Caco-2 (cell line): ENCODE measurements around the gene ARFIP1. TPM values are rescaled to one million over a fixed set of nuclear protein-coding genes. Genes with fewer than 3 reads are reported as not detected.

Experiments used
- BruUV-seq: library from RNA; stranded (reverse); fragments of 400-500 nt; replicated peaks from 2 replicates; lab custom pipeline; 2021; lab: Mats Ljungman, UMichigan
- CTCF ChIA-PET: fragments of 300-600 bp; sonication (Branson Sonifier 250); formaldehyde crosslinking; loops from one replicate; lab custom pipeline; 2022; ENCODE audit warnings: antibody characterized with exemption; lab: Charles Lee
- POLR2A ChIA-PET: fragments of 300-600 bp; sonication (Branson Sonifier 250); formaldehyde crosslinking; loops from one replicate; lab custom pipeline; 2022; ENCODE audit warnings: antibody characterized with exemption; lab: Charles Lee
- DNase-seq, 2 experiments: peaks; one replicate each; pipeline versions ENCODE4 v3.0.0 to v3.0.0-alpha.2; 2020 to 2022
- H3K27me3 ChIP-seq: replicated peaks from 2 replicates; pipeline ENCODE4 v1.6.0; 2011; ENCODE audit warnings: low read length; ENCODE audit not compliant: control insufficient read depth, insufficient read depth
- H3K36me3 ChIP-seq: 2 replicates; pipeline ENCODE4 v1.5.1; 2011; ENCODE audit warnings: low read length; ENCODE audit not compliant: control insufficient read depth, insufficient read depth
- H3K4me1 ChIP-seq: fragments of 250-450 bp; sonication (Bioruptor Pico); 2 replicates; pipeline ENCODE4 v1.5.1; 2020; ENCODE audit warnings: mild to moderate bottlenecking
- H3K4me3 ChIP-seq: 2 replicates; pipeline ENCODE4 v1.5.1; 2011; ENCODE audit warnings: low read depth, mild to moderate bottlenecking, control low read depth, low read length
- H3K9me3 ChIP-seq: fragments of 250-450 bp; sonication (Bioruptor Pico); 2 replicates; pipeline ENCODE4 v1.5.1; 2020; ENCODE audit warnings: mild to moderate bottlenecking, moderate library complexity
- H3K27ac Mint-ChIP-seq: one replicate; pipeline ENCODE4 v1.8.0; 2022; ENCODE audit warnings: mixed read lengths; ENCODE audit not compliant: unreplicated experiment
- H3K27me3 Mint-ChIP-seq: one replicate; pipeline ENCODE4 v1.8.0; 2022; ENCODE audit warnings: mixed read lengths; ENCODE audit not compliant: insufficient read depth, unreplicated experiment
- H3K36me3 Mint-ChIP-seq: one replicate; pipeline ENCODE4 v1.8.0; 2022; ENCODE audit warnings: mild to moderate bottlenecking, mixed read lengths; ENCODE audit not compliant: insufficient read depth, unreplicated experiment
- H3K4me1 Mint-ChIP-seq: one replicate; pipeline ENCODE4 v1.8.0; 2022; ENCODE audit warnings: low read depth, mixed read lengths; ENCODE audit not compliant: unreplicated experiment
- H3K4me3 Mint-ChIP-seq: one replicate; pipeline ENCODE4 v1.8.0; 2022; ENCODE audit warnings: mild to moderate bottlenecking, moderate library complexity, mixed read lengths; ENCODE audit not compliant: unreplicated experiment
- H3K9me3 Mint-ChIP-seq: one replicate; pipeline ENCODE4 v1.8.0; 2022; ENCODE audit warnings: mixed read lengths; ENCODE audit not compliant: unreplicated experiment
- intact Hi-C: fragments of 100-400 bp; cut with micrococcal nuclease; formaldehyde crosslinking; loops from one replicate; pipeline ENCODE4 v1.10.0; 2022; ENCODE audit not compliant: unreplicated experiment
- total RNA-seq: library from RNA; stranded (reverse); gene quantifications from 2 replicates; pipeline ENCODE4 v1.2.3, GENCODE V29; 2022
- TF ChIP-seq, protein P1 (sequence below), 2 experiments: fragments of 200-600 bp in 1 of 2; IDR thresholded peaks; 1 replicate in 1 of 2; 2 replicates in 1 of 2; pipeline versions ENCODE4 v1.5.1 to v1.8.0; 2011 to 2022; ENCODE audit warnings: antibody characterized with exemption in 1 of 2, control low read depth in 1 of 2, inconsistent platforms in 1 of 2, low read depth in 1 of 2, low read length in 1 of 2, mild to moderate bottlenecking in 1 of 2, moderate library complexity in 1 of 2; ENCODE audit not compliant: insufficient read depth in 1 of 2, severe bottlenecking in 1 of 2, unreplicated experiment in 1 of 2

The ARFIP1 gene
- total RNA-seq, 1 experiment from 2014 or later = 31.9 TPM

DNA sequence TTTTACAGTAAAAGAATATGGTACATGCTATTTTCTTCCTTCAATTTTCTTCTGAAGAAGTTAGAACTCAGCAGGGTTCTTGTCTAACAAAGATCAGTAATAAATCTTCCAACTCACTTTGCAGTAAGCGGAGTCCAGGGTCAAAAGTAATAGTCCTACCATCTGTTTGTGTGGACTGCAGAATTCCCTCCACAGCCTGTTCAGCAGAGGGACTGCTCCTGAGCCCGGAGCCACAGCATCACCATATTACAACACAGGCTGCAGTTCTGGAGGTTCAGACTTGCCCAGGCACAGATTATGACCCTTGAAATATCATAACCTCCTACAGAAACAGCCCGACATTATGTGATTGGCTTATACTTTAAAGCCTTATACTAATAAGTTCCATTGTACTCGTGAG, 166.7 kb downstream of the ARFIP1 start:
- intact Hi-C loops = no loop called here
- TF ChIP-seq, protein P1, sequence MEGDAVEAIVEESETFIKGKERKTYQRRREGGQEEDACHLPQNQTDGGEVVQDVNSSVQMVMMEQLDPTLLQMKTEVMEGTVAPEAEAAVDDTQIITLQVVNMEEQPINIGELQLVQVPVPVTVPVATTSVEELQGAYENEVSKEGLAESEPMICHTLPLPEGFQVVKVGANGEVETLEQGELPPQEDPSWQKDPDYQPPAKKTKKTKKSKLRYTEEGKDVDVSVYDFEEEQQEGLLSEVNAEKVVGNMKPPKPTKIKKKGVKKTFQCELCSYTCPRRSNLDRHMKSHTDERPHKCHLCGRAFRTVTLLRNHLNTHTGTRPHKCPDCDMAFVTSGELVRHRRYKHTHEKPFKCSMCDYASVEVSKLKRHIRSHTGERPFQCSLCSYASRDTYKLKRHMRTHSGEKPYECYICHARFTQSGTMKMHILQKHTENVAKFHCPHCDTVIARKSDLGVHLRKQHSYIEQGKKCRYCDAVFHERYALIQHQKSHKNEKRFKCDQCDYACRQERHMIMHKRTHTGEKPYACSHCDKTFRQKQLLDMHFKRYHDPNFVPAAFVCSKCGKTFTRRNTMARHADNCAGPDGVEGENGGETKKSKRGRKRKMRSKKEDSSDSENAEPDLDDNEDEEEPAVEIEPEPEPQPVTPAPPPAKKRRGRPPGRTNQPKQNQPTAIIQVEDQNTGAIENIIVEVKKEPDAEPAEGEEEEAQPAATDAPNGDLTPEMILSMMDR (IDR thresholded peaks at IDR 0.05; ENCODE audit: insufficient read depth in 1 of 2, low read depth in 1 of 2, low read length in 1 of 2, severe bottlenecking in 1 of 2, unreplicated experiment in 1 of 2) = no peak
- no peaks in the 10 kb centered on the region for H3K27me3 ChIP-seq
- peaks cover 10% of the 10 kb centered on the region for H3K4me1 Mint-ChIP-seq
- no peaks in the 10 kb centered on the region for H3K36me3 ChIP-seq
- no peak for DNase-seq
- H3K9me3 Mint-ChIP-seq = no peaks in the 10 kb centered on the region
- no peak overlapping the region for H3K27ac Mint-ChIP-seq
- no peaks in the 10 kb centered on the region for H3K4me1 ChIP-seq
- CTCF ChIA-PET = no interaction called here
- BruUV-seq = no TSS peak
- H3K36me3 Mint-ChIP-seq = peaks cover 7% of the 10 kb centered on the region
- no peak overlapping the region for H3K4me3 ChIP-seq
- H3K9me3 ChIP-seq = no peaks in the 10 kb centered on the region
- POLR2A ChIA-PET = no interaction called here
- no peak overlapping the region for H3K4me3 Mint-ChIP-seq
- no peaks in the 10 kb centered on the region for H3K27me3 Mint-ChIP-seq

DNA sequence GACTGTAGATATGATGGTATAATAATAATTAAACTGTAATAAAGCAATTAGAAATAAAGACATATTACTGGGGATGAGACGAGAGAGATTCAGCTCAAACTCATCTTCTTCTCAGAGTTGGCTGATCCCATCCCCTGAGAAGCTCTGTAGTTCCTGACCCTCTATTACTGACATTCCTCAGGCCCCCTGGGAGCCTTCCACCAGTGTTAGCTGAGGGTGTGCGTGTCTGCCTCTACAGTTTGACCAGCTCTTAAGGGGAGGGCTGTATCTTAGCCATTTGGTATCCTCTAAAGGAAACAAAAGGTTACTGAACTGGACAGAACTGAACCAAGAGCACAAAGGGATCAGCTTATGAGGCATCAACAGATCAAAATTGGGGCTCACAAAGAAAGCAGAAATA, 167.6 kb downstream of the ARFIP1 start:
- peaks cover 7% of the 10 kb centered on the region for H3K36me3 Mint-ChIP-seq
- Histone ChIP-seq H3K27me3 (no peaks in the 10 kb centered on the region), H3K4me1 (no peaks in the 10 kb centered on the region), H3K9me3 (no peaks in the 10 kb centered on the region), H3K4me3 (no peak overlapping the region), H3K36me3 (no peaks in the 10 kb centered on the region)
- no peaks in the 10 kb centered on the region for H3K9me3 Mint-ChIP-seq
- peaks cover 11% of the 10 kb centered on the region for H3K4me1 Mint-ChIP-seq
- no TSS peak for BruUV-seq
- CTCF ChIA-PET = no interaction called here
- H3K4me3 Mint-ChIP-seq = no peak overlapping the region
- TF ChIP-seq, protein P1 (IDR thresholded peaks at IDR 0.05; ENCODE audit: insufficient read depth in 1 of 2, low read depth in 1 of 2, low read length in 1 of 2, severe bottlenecking in 1 of 2, unreplicated experiment in 1 of 2) = no peak
- POLR2A ChIA-PET = no interaction called here
- no peak overlapping the region for H3K27ac Mint-ChIP-seq
- intact Hi-C loops = no loop called here
- DNase-seq = no peak
- no peaks in the 10 kb centered on the region for H3K27me3 Mint-ChIP-seq

DNA sequence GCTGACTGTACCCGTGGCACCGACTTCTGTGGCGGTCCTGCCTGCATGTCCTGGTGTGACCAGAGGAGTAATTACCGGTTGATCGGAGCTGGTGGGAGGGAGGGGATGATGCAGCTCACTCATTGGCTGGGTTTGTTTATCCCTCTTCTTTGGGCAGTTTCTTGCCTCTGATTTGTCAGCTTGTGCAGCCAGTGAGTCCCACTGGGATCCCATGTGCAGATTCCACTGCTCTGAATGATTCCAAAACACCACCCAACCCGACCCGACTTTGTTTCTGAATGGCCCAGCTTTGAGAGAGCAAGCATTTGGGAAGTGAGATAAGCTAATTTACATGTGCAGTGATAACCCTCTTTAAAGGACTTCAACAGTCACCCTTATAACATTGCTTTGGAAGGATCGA, 170.2 kb downstream of the ARFIP1 start:
- Mint-ChIP-seq H3K36me3 (peaks cover 7% of the 10 kb centered on the region), H3K9me3 (no peaks in the 10 kb centered on the region), H3K27ac (no peak overlapping the region), H3K4me1 (peaks cover 11% of the 10 kb centered on the region), H3K4me3 (no peak overlapping the region), H3K27me3 (no peaks in the 10 kb centered on the region)
- no peaks in the 10 kb centered on the region for H3K4me1 ChIP-seq
- no peaks in the 10 kb centered on the region for H3K27me3 ChIP-seq
- DNase-seq = no peak
- ChIA-PET CTCF (no interaction called here), POLR2A (no interaction called here)
- no peak overlapping the region for H3K4me3 ChIP-seq
- TF ChIP-seq, protein P1 (IDR thresholded peaks at IDR 0.05; ENCODE audit: insufficient read depth in 1 of 2, low read depth in 1 of 2, low read length in 1 of 2, severe bottlenecking in 1 of 2, unreplicated experiment in 1 of 2) = no peak
- no TSS peak for BruUV-seq
- intact Hi-C loops = no loop called here
- no peaks in the 10 kb centered on the region for H3K9me3 ChIP-seq
- H3K36me3 ChIP-seq = no peaks in the 10 kb centered on the region
